ENCODE results near the gene BMP7. TPM values are rescaled to one million over a fixed set of nuclear protein-coding genes. Genes with fewer than 3 reads are reported as not detected.
A peak's percentile ranks its signal among the peaks of the same experiment; 100 is the strongest.

The BMP7 gene
- total RNA-seq, 4 donors from 2014 or later, result 34.0 to 113 (median 80.2) TPM

DNA sequence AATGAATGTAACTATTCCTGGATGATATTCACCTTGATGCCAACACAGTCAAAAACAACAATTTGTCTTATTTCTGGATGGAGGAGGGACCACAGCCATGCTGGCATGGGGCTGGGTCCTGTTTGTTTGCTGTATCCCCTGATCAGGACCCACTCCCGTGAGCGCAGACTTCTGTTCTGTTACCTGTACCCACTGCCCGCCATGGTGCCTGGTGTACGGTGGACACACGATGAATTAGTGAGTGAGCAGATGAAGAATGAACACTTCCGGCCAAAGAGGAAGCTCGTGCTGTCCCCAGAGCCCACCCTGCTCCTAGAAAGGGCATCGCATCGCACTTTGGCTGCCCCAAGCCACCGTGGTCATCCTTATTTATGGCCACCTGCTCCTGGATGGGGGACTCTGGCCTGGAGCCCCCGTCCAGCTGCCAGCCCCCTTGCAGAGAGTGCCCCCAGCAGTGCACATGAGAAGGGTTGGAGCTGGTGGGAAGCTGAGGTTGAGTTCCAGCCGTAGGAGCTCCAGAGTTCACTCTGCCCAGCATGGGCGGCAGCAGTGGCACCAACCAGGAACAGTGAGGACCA lies 100.9 kb downstream of the BMP7 start:
- intact Hi-C loops (cut with DNase I), result no loop called here
- no peak for TF ChIP-seq POLR2A (IDR thresholded peaks at IDR 0.05)
- TF ChIP-seq, protein P1, sequence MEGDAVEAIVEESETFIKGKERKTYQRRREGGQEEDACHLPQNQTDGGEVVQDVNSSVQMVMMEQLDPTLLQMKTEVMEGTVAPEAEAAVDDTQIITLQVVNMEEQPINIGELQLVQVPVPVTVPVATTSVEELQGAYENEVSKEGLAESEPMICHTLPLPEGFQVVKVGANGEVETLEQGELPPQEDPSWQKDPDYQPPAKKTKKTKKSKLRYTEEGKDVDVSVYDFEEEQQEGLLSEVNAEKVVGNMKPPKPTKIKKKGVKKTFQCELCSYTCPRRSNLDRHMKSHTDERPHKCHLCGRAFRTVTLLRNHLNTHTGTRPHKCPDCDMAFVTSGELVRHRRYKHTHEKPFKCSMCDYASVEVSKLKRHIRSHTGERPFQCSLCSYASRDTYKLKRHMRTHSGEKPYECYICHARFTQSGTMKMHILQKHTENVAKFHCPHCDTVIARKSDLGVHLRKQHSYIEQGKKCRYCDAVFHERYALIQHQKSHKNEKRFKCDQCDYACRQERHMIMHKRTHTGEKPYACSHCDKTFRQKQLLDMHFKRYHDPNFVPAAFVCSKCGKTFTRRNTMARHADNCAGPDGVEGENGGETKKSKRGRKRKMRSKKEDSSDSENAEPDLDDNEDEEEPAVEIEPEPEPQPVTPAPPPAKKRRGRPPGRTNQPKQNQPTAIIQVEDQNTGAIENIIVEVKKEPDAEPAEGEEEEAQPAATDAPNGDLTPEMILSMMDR (IDR thresholded peaks at IDR 0.05), result no peak
- Histone ChIP-seq H3K4me1 (peaks cover 21 to 27% of the 10 kb centered on the region in 2 donors), H3K27ac (no peak overlapping the region), H3K9me3 (no peaks in the 10 kb centered on the region), H3K36me3 (peaks cover 0 to 5% of the 10 kb centered on the region in 2 donors), H3K27me3 (no peaks in the 10 kb centered on the region), H3K4me3 (replicated peaks in 1 of 3) (no peak overlapping the region)
- DNase-seq, result no peak
- 96 to 98% methylated on average over 12 to 13 of the region's 13 CpGs for WGBS, 2 donors

GRCh38 chr20:57164872-57165271 lies 101.6 kb downstream of the BMP7 start:
- Histone ChIP-seq H3K27ac (no peak overlapping the region), H3K27me3 (no peaks in the 10 kb centered on the region), H3K4me3 (replicated peaks in 1 of 3) (no peak overlapping the region), H3K36me3 (no peaks in the 10 kb centered on the region), H3K9me3 (no peaks in the 10 kb centered on the region), H3K4me1 (peaks cover 21 to 27% of the 10 kb centered on the region in 2 donors)
- WGBS, 2 donors, result 89 to 92% methylated on average over 7 of the region's 7 CpGs
- DNase-seq, result no peak
- intact Hi-C loops (cut with DNase I), result no loop called here
- TF ChIP-seq, protein P1 (IDR thresholded peaks at IDR 0.05), result no peak
- no peak for TF ChIP-seq POLR2A (IDR thresholded peaks at IDR 0.05)

GRCh38 chr20:57163041-57163440 lies 103.4 kb downstream of the BMP7 start:
- Histone ChIP-seq H3K27me3 (no peaks in the 10 kb centered on the region), H3K9me3 (no peaks in the 10 kb centered on the region), H3K4me1 (peaks cover 17 to 22% of the 10 kb centered on the region in 2 donors), H3K4me3 (replicated peaks in 1 of 3) (no peak overlapping the region), H3K27ac (peak overlapping the region in 1 of 3 donors; percentile 61), H3K36me3 (no peaks in the 10 kb centered on the region)
- 55 to 73% methylated on average over 2 of the region's 2 CpGs for WGBS, 2 donors
- no peak for DNase-seq
- TF ChIP-seq, protein P1 (IDR thresholded peaks at IDR 0.05), result no peak
- TF ChIP-seq POLR2A (IDR thresholded peaks at IDR 0.05), result no peak
- intact Hi-C loops (cut with DNase I), result no loop called here

- Histone ChIP-seq H3K36me3 (no peaks in the 10 kb centered on the region), H3K9me3 (no peaks in the 10 kb centered on the region), H3K27ac (peak overlapping the region; percentile 55 to 70 (median 61)), H3K4me1 (peaks cover 11 to 15% of the 10 kb centered on the region in 2 donors), H3K27me3 (no peaks in the 10 kb centered on the region), H3K4me3 (replicated peaks in 1 of 3) (no peak overlapping the region)
- DNase-seq, result peak in 1 of 2 donors; percentile 28
- TF ChIP-seq POLR2A (IDR thresholded peaks at IDR 0.05), result no peak
- TF ChIP-seq, protein P1 (IDR thresholded peaks at IDR 0.05), result no peak
- intact Hi-C loops (cut with DNase I), result no loop called here
- 38 to 50% methylated on average over 5 of the region's 5 CpGs for whole genome bisulfite sequencing, 2 donors
Observed at GRCh38 chr20:57162362-57162652, 104.1 kb downstream of the BMP7 start.

DNA sequence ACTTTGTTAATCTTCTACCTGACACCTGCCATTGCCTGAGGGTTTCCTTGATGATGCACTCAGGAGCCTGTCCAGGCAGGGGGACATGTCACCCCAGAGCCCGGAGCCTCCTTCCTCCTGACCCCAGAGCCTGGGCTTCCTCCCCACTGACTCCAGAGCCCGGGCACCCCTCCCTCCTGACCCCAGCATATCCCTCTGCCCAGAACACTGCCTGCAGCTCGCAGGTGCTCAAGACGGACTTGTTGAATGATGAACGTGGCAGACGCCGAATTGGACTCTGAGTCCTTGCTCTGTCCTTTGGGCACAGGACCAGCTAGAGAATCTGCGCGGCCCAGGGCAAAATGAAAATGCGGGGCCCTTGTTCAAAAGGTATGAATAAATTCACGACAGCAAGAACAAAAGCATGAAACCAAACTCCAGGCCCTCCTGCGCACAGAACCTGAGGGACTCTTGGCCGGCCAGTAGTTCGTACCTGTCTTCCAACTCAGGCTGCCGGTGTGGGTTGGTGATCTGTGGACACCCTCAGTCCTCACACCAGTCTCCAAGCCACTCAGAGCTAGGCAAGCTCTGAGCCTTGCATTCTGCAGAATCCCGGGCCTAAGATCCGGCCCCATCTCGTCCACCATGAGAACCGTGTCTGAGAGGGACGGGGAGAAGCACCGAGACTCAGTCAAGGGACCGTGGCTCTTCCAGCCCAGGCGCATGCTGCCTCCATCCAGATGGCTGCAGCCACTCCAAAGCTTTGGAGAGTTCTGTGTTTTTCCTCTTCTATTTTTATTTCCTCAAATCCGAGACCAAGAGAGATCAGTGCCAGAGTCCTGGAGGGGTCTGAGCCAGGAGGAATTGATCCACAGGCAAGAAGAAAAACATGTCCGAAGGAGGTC lies 104.7 kb downstream of the BMP7 start:
- WGBS, 2 donors, result 55 to 61% methylated on average over 24 to 25 of the region's 25 CpGs
- Histone ChIP-seq H3K9me3 (no peaks in the 10 kb centered on the region), H3K36me3 (no peaks in the 10 kb centered on the region), H3K27me3 (no peaks in the 10 kb centered on the region), H3K4me1 (peaks cover 11 to 13% of the 10 kb centered on the region in 2 donors), H3K4me3 (replicated peaks in 1 of 3) (no peak overlapping the region), H3K27ac (peak overlapping the region; percentile 55 to 70 (median 61))
- no peak for TF ChIP-seq POLR2A (IDR thresholded peaks at IDR 0.05)
- TF ChIP-seq, protein P1 (IDR thresholded peaks at IDR 0.05), result no peak
- intact Hi-C loops (cut with DNase I), result no loop called here
- peak; percentile 39 to 58 for DNase-seq

All from thyroid gland (tissue), 4 donors.